Endothelial cell (in vitro differentiated cells): Measurements from ENCODE around the gene ITGA3. TPM values are rescaled to one million over a fixed set of nuclear protein-coding genes. Genes with fewer than 3 reads are reported as not detected.
A peak's percentile ranks its signal among the peaks of the same experiment; 100 is the strongest.

Source experiments
- DNase-seq: peaks from one replicate; pipeline ENCODE4 v3.0.0; 2021; ENCODE audit warnings: low spot score
- H3K27ac Mint-ChIP-seq: one replicate; pipeline ENCODE4 v1.8.0; 2021; ENCODE audit warnings: mixed read lengths, inconsistent platforms; ENCODE audit not compliant: unreplicated experiment
- H3K27me3 Mint-ChIP-seq: one replicate; pipeline ENCODE4 v1.8.0; 2021; ENCODE audit warnings: mild to moderate bottlenecking, moderate library complexity, mixed read lengths, inconsistent platforms; ENCODE audit not compliant: unreplicated experiment
- H3K36me3 Mint-ChIP-seq: one replicate; pipeline ENCODE4 v1.8.0; 2021; ENCODE audit warnings: mild to moderate bottlenecking, low read depth, mixed read lengths, inconsistent platforms; ENCODE audit not compliant: unreplicated experiment
- H3K4me1 Mint-ChIP-seq: one replicate; pipeline ENCODE4 v1.8.0; 2021; ENCODE audit warnings: mild to moderate bottlenecking, mixed read lengths, inconsistent platforms; ENCODE audit not compliant: unreplicated experiment
- H3K4me3 Mint-ChIP-seq: one replicate; pipeline ENCODE4 v1.8.0; 2021; ENCODE audit warnings: mild to moderate bottlenecking, mixed read lengths, inconsistent platforms; ENCODE audit not compliant: unreplicated experiment
- H3K9me3 Mint-ChIP-seq: one replicate; pipeline ENCODE4 v1.8.0; 2021; ENCODE audit warnings: mixed read lengths, inconsistent platforms; ENCODE audit not compliant: unreplicated experiment
- CTCF ChIP-seq: fragments of 200-600 bp; sonication (generic); IDR thresholded peaks from one replicate; pipeline ENCODE4 v1.5.0; 2021; ENCODE audit warnings: antibody characterized with exemption; ENCODE audit not compliant: unreplicated experiment
- total RNA-seq: library from RNA; stranded (reverse); fragmentation: NEBNext Ultra II Directional; extraction: Animal tissue kit (Norgen Biotek cat#: 25700); gene quantifications from one replicate; pipeline ENCODE4 v1.2.1, GENCODE V29; 2021; ENCODE audit not compliant: unreplicated experiment

ITGA3 gene
- total RNA-seq, 1 donor from 2014 or later, result 5.0 TPM

DNA sequence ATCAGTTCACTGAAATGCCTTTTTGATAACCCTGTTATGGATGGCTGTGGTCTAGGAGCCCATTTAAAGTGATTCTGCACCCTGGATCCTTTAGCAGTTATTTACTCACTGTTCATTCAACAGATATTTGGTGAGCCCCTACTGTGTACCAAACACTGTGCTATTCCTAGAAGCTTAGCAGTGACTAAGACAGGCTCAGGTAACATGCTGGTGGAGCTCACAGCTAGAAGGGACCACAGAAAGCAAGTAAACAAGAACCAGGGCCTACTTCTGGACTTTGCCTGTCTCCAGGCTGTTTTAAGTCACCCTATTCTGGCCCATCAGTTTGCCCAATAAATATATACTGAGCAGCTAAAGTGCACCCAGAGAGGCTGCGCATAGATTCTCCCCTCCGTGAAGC lies 11.1 kb downstream of the ITGA3 start:
- Mint-ChIP-seq H3K27ac (no peak overlapping the region), H3K36me3 (peaks cover 4% of the 10 kb centered on the region), H3K4me1 (peaks cover 2% of the 10 kb centered on the region), H3K9me3 (no peaks in the 10 kb centered on the region), H3K4me3 (no peak overlapping the region), H3K27me3 (peaks cover 11% of the 10 kb centered on the region)
- no peak for TF ChIP-seq CTCF
- DNase-seq, result no peak

GRCh38 chr17:50067996-50068395 lies 12.1 kb downstream of the ITGA3 start:
- Mint-ChIP-seq H3K27ac (no peak overlapping the region), H3K36me3 (peaks cover 4% of the 10 kb centered on the region), H3K4me3 (no peak overlapping the region), H3K27me3 (peaks cover 11% of the 10 kb centered on the region), H3K4me1 (peaks cover 2% of the 10 kb centered on the region), H3K9me3 (no peaks in the 10 kb centered on the region)
- DNase-seq, result no peak
- TF ChIP-seq CTCF, result no peak

GRCh38 chr17:50070908-50071680 lies 15.2 kb downstream of the ITGA3 start:
- Mint-ChIP-seq H3K9me3 (no peaks in the 10 kb centered on the region), H3K4me3 (peak overlapping the region; percentile 37), H3K27ac (no peak overlapping the region), H3K27me3 (peaks cover 13% of the 10 kb centered on the region), H3K4me1 (no peaks in the 10 kb centered on the region), H3K36me3 (peaks cover 4% of the 10 kb centered on the region)
- DNase-seq, result no peak
- TF ChIP-seq CTCF, result no peak

DNA sequence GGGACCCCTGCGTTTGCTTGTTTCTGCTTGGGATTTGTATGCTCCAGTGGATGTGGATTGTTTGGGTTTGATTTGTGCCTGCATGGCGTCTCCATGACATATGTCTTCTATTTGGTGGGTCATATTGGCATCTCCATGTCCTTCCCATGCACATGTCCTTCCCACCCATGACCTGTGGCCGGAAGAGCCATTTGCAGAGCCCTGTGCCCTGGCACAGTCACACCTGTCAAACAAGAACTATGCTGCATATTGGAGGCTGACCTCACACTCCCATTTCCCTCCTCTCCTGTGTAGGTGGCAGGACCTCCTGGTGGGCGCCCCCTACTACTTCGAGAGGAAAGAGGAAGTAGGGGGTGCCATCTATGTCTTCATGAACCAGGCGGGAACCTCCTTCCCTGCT lies 15.8 kb downstream of the ITGA3 start:
- H3K27me3 Mint-ChIP-seq, result peaks cover 13% of the 10 kb centered on the region
- H3K4me3 Mint-ChIP-seq, result peak overlapping the region; percentile 37
- no peak overlapping the region for H3K27ac Mint-ChIP-seq
- TF ChIP-seq CTCF, result no peak
- no peak for DNase-seq
- H3K36me3 Mint-ChIP-seq, result peaks cover 4% of the 10 kb centered on the region
- H3K9me3 Mint-ChIP-seq, result no peaks in the 10 kb centered on the region
- no peaks in the 10 kb centered on the region for H3K4me1 Mint-ChIP-seq

DNA sequence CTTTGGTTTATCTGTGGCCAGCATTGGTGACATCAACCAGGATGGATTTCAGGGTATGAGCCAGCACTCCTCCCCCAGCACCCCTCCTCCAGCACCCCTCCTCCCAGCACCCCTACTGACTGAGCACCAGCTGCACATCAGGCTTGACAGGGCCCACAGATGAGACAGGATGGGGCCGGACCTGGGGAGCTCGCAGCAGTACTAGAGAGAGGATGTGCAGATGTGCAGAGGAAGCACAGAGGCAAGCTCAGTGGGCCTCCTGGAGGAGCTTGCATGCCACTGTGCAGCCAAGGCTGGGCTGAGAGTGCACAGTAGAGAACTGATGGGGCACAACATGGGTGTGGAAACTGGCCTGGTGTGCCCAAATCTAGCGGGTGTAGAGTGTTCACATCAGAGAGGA lies 16.2 kb downstream of the ITGA3 start:
- TF ChIP-seq CTCF, result no peak
- Mint-ChIP-seq H3K27me3 (peaks cover 14% of the 10 kb centered on the region), H3K36me3 (peaks cover 4% of the 10 kb centered on the region), H3K9me3 (no peaks in the 10 kb centered on the region), H3K27ac (no peak overlapping the region), H3K4me1 (no peaks in the 10 kb centered on the region), H3K4me3 (no peak overlapping the region)
- no peak for DNase-seq
